Activated T-cell treated with anti-CD3 and anti-CD28 coated beads for 4 hours (primary cell): Measurements from ENCODE around the gene GPR83.
"Not testable (repeated sequence)": the region's sequence is repeated elsewhere in the genome, so short reads cannot be mapped to it uniquely, and the experiment has no call there.

Experiments used
- DNase-seq: peaks from one replicate; pipeline ENCODE4 v3.0.0-alpha.2; 2020

GPR83 gene

GRCh38 chr11:94400839-94401772 lies at the start of gene GPR83:
Gene GPR83, minus strand, starts transcription at chr11:94401419. Its CDS starts 172 bp downstream, at chr11:94401247.
- DNase-seq: no peak

DNA sequence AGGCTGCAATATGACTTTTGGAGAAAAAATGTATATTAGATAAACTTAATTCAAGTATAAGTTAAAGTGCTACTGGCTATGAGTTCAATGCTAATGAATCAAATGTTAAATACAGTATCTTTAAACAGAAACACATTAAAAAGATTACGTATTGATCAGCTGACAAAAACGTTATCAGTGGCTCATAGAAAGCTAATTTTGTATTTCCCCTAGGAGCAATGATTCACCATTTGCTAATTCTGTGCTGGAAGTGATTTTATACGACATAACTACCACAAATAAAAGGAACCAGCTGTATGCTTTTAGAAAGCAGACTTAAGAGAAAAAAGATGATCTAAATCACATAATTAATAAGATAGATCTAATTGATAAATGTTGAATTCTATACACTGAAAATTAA lies 48.8 kb upstream of the GPR83 start:
- no peak for DNase-seq

DNA sequence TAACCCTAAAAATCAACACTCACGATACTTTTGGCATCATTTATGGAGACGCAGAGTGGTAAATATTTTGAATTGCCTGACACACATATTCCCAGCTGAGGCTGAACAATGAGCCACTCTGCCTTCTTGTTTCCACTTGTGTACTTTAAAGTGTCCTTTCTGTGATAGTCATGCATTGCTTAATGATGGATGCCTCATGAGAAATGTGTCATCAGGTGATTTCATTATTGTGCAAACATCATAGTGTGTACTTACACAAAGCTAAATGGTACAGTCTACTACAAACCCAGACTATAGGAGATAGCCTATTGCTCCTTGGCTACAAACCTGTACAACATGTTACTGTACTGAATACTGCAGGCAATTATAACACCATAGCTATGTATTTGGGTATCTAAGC lies 48.2 kb upstream of the GPR83 start:
- DNase-seq: no peak

- DNase-seq: no peak
These were observed 47.8 kb upstream of the GPR83 start for GRCh38 chr11:94449029-94449428.

DNA sequence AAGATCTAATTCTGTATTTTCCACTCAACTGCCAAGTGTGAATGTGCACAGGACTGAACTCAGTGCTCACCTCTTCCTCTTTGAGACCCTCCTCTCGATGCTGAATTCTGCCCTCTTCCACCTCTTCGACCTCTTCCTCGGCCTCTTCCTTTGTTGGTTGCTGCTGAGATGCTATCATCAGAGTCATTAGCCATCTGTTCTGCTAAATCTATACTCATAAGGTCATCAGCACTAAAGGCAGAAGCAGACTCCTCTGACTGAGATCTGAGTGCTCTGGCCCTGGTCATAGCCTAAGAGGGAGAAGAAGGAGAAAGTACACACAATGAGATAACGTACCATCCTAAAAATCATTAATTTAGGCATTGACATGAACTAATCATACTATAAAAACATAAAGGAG lies 45.9 kb upstream of the GPR83 start:
- DNase-seq: no peak

DNA sequence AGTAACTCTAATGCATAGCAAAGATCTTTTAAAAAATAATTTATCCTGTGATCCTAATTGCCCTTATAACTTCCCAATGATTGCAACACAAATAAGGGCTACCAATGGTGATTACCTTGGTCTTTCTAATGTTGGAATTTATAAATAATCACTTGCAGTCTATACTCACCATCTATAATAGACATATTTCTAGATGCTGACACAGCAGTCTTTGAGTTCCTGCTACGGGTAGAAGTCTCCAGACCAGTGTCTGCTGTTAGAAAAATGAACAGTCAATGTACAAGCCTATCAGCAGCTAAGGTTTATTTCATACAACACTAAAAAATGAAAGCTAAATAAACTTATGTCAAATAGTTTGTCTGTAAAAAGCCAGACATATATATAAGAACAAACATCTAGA lies 44.4 kb upstream of the GPR83 start:
- DNase-seq: no peak

GRCh38 chr11:94433049-94433448 lies 31.8 kb upstream of the GPR83 start:
- DNase-seq: no peak

GRCh38 chr11:94424662-94425061 lies 23.4 kb upstream of the GPR83 start:
- DNase-seq: no peak

DNA sequence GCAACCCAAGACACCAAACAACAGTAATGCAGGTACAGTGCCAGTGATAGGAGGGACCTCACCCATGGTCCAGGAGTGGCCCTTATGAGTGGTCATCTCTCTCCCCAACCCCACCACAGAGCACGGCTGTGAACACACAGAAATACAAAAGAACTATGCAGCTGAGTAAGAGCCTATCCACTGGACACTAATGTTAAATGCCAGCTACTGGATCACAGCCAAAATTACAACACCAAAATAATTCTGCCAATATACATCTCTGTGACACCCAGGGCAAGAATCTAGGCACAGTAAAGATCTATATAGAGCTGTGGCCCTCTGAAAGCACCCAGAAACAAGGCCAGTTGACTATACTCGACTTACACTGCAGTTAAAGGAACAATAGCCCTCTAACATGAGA lies 22.8 kb upstream of the GPR83 start:
- DNase-seq: no peak

DNA sequence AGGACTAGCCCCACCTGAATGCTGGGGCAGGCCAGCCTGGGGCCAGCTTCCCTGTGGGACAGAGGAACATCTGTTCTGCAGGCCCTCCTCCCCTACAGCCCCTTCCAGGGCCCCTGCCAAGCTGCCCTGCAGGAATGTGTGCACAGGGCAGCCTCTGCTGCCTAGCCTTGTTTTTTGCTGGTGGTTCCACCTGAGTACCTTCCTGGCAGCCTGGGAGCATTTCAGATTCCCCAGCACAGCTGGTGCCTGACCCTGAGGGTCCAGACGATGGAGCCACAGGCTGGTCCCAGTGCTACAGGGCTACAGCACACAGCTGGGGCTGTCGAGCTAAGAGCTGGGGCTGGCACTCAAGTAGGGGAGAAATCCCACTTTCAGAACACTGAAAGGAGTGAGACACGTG lies 22.3 kb upstream of the GPR83 start:
- no peak for DNase-seq

DNA sequence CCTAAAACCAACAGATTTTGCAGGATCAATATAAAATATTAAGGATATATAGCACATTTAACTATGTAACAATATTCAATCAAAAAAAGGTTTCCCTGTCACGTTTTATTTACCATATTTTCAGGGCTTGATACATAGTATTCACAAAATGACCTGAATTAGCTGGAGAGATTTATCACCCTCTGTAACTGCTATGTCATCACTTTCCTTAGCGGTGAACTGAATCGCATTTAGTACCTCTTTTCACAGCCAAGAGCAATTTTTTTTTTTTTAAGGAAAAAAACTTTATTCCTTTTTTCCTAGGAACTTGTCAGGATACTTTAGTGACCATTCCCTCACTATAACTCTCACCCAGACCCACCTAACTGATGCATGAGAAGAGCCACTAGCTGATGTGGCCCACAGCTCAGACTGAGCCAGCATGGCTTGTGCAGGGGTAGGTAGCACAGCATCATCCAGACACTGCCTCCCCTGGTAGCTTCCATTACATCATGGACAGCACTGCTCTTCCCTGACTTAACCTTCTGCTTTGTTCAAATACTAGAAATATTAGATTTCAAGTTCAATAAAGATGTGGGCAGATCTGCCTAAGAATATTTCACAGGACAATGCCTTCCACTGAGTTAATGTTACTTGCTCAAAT lies 17.0 kb upstream of the GPR83 start:
- DNase-seq: no peak

- DNase-seq: no peak
These were observed 16.3 kb upstream of the GPR83 start for GRCh38 chr11:94417386-94417987.

GRCh38 chr11:94405062-94405833 lies 4.0 kb upstream of the GPR83 start:
- no peak for DNase-seq

DNA sequence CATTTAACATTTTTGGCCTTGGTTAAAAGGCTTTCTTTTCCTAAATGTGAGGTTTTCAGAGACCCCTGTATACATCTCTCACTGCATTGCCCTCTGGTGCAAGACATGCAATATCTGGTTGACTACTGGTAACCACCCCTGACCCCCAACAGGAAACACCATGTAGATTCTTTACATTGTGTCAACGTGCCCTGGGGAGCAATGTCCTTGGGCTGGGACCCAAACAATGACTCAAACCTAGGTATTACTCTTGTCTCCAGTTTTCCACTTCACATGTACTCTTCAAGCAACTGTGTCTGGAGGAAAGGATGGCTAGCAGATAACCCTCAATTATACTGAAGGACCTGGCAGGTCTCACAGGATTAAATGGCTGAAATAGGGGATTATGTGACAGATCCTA lies 1.1 kb upstream of the GPR83 start:
- no peak for DNase-seq

DNA sequence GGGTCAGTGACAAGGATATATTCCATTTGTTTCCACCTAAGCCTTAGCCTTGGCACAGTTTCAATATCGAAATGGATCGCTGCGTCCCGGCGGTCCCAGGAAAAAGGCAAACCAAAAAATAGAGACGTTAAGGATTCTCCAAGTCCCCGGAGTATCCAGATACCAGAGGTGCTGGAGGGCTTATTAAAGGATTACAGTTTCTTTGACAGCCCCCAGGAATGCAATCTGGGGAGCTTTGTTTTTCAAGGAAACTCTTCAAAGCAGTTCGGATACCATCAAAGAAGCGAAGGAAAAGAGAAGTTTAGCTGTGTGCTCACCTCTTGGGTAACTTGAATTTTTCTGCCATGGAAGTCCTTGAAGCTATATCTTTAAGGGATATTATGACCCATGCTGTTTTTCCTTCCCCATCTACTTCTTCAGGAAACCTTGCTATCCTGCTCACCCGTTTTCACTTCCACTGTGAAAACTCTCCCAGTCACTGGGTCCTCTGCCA lies 600 bp upstream of the GPR83 start:
- DNase-seq: no peak

DNA sequence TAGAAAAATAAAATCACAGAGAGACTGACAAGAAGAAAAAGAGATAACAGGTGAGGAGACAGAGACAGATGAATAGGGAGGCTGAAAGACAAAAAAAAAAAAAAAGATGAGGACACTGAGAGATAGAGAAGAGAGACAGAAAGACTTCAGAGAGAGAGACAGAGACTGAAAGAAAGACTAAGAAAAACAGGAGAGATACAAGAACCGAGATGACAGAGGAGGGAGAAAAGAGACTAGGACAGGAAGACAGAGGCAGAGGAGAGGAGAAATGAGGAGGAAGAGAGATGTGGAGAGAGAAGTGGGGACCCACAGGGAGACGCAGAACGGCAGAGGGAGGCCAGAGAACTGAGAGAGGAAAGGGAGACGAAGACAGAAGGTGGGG lies 771 bp downstream of the GPR83 start:
- DNase-seq: no peak

DNA sequence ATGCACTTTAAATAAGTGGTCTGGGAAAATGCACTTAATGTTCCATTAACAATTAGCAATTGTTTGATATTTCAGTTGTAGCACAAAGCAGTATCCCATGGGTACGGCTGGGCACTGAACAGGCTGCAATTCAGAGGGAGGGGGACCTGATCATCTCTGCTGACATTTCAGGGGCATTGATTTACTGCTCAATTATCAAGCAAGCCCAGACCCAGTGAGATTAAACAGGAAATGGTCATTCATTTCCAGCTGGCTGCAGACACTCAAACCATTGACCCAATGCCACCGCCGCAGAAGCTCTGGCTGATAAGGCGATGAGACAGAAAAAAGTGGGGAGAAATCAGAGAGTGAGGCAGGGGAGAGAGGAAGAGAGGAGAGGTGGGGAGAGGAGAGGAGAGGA lies 1.2 kb downstream of the GPR83 start:
- DNase-seq: no peak

DNA sequence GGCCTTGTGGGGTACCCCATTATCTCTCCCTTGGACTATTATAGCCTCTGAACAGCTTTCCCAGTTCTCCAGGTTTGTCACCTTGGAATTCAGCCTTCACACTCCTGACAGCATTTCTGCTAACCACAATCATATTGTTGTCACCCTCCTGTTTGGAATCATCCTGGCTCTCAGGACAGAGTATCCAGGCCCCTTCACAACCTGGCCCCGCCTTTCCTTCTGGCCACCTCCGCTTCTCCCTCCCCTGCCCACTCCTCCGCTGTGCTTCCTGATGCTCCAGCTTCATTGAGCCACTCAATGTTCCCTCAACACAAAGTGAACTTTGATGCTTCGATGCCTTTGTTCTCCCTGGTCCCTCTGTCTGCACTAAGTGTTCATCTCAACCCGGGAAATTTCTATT lies 3.1 kb downstream of the GPR83 start:
- no peak for DNase-seq

- DNase-seq: no peak
These were observed 4.9 kb downstream of the GPR83 start for GRCh38 chr11:94396282-94396681.

DNA sequence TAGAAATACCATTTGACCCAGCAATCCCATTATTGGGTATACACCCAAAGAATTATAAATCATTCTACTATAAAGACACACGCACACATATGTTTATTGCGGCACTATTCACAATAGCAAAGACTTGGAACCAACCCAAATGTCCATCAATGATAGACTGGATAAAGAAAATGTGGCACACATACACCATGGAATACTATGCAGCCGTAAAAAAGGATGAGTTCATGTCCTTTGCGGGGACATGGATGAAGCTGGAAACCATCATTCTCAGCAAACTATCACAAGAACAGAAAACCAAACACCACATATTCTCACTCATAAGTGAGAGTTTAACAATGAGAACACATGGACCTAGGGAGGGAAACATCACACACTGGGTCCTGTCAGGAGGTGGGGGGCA lies 9.3 kb downstream of the GPR83 start:
- not testable (repeated sequence) for DNase-seq

GRCh38 chr11:94379613-94380012 lies 21.6 kb downstream of the GPR83 start:
- no peak for DNase-seq

GRCh38 chr11:94376841-94377240 lies 24.4 kb downstream of the GPR83 start:
- DNase-seq: no peak

DNA sequence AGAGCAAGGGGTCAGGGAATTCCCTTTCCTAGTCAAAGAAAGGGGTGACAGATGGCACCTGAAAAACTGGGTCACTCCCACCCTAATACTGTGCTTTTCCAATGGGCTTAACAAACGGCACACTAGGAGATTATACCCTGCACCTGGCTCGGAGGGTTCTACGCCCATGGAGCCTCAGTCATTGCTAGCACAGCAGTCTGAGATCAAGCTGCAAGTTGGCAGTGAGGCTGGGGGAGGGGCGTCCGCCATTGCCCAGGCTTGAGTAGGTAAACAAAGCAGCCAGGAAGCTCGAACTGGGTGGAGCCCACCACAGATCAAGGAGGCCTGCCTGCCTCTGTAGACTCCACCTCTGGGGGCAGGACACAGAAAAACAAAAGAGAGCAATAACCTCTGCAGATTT lies 30.6 kb downstream of the GPR83 start:
- not testable (repeated sequence) for DNase-seq
